ENCODE measurements around the gene ABHD14A.
"Not testable (repeated sequence)": the region's sequence is repeated elsewhere in the genome, so short reads cannot be mapped to it uniquely, and the experiment has no call there.

ABHD14A gene

DNA sequence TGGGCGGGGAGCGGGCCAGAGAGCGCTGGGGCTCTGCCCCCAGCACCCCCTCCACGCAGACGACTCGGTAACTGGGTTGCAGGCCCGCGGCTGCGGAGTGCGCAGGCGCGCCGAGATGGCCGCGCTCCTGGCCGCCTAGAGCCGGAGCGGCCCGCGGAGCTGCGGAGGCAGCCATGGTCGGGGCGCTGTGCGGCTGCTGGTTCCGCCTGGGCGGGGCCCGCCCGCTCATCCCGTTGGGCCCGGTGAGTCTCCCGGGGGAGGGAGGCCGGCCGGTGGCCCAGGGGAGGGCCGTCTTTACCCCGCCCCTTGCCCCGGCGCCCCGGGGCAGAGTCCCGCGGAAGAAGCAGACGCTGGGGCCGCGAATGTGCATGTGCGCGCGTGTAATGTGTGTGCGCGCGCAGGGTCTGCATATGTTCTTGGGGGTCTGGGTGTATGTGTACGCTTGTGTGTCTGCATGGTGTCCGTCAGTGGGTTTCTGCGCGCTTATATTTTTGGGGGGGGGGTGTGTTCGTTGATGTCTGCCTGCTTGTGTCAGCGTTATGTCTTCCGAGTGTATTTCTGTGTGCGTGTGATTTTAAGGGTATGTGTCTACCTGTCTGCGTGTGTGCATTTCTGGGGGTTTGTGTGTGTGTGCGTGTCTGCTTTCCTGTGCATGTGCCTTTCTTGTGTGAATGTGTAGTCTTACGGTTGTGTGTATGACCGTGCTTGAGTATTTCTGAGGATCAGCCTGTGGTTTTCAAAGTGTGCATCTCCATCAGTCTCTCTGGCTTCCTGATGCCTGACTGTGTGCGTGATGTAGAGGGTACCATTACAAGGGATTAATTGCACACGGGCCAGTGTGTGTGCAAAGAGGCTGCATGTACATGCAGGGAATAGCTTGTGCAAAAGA is at the start of gene ABHD14A:
TSS of gene ABHD14A (plus strand) at position 102 of the 889 bp plus-strand sequence. CDS start at position 174, 72 bp downstream.
- H3K9me3 ChIP-seq (ENCODE audit: control insufficient read depth, insufficient read depth, low read length) = no peaks in the 10 kb centered on the region
- H3K36me3 ChIP-seq (ENCODE audit: insufficient read depth, low read length) = no peaks in the 10 kb centered on the region
- H3K4me1 ChIP-seq (ENCODE audit: insufficient read depth, low read length) = peaks cover 5% of the 10 kb centered on the region; the same call in 1 of the 2 replicates
- H3K9ac ChIP-seq (ENCODE audit: low read depth, low read length) = peak within 1 kb of the TSS; percentile 78

DNA sequence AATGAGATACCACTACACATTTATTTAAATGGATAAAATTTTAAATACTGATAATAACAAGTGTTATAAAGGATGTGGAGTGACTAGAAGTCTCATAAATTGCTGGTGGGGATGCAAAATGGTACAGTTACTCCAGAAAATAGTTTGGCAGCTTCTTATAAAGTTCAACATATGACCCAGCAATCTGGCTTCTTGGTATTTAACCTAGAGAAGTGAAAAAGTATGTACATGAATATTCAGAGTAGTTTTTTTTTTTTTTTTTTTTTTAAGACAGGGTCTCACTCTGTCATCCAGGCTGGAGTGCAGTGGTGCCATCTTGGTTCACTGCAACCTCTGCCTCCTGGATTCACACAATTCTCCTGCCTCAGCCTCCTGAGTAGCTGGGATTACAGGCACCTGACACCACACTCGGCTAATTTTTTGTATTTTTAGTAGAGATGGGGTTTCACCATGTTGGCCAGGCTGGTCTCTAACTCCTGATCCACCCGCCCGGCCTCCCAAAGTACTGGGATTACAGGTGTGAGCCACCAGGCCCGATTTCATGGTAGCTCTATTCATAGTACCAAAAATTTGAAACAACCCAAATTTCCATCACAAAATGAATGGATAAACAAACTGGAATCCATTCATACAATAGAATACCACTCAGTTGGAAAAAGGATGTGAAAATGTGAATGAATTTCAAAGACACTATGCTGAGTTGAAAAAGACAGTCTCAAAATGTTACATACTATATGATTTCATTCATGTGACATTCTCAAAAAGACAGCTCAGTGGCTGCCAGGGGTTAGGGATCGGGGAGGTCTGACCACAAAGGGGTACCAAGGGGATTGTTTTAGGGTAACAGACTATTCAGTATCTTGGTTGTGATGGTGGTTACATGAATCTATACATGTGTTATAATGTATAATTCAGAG is 47.5 kb upstream of the ABHD14A start:
- Histone ChIP-seq H3K4me1 (ENCODE audit: insufficient read depth, low read length) (no peaks in the 10 kb centered on the region), H3K36me3 (ENCODE audit: insufficient read depth, low read length) (no peaks in the 10 kb centered on the region), H3K9me3 (ENCODE audit: control insufficient read depth, insufficient read depth, low read length) (no peaks in the 10 kb centered on the region)

DNA sequence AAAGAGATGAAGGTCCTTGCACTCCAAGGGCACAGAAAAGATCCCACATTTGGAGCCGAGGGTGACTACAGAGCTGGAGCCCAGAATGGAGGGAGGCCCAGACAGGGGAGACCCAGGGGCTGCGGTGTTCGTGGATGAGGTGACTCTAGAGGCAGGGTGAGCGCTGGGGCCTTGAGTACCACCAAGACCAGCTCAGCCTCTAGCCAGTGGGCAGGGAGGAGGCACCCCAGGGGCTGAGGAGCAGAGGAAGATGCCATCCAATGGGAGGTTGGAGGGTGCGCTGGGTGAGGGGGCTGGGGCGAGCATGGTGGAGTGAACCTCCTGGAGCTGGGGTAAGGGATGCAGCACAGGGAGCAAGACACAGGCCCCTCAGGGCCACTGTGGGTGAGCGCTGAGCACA is 46.4 kb upstream of the ABHD14A start:
- H3K36me3 ChIP-seq (ENCODE audit: insufficient read depth, low read length) = no peaks in the 10 kb centered on the region
- no peak overlapping the region for H3K9ac ChIP-seq (ENCODE audit: low read depth, low read length)
- H3K9me3 ChIP-seq (ENCODE audit: control insufficient read depth, insufficient read depth, low read length) = no peaks in the 10 kb centered on the region
- H3K4me1 ChIP-seq (ENCODE audit: insufficient read depth, low read length) = no peaks in the 10 kb centered on the region

More for the DNA sequence above, 47.5 kb upstream of the ABHD14A start:
- H3K9ac ChIP-seq (ENCODE audit: low read depth, low read length) = no peak overlapping the region

DNA sequence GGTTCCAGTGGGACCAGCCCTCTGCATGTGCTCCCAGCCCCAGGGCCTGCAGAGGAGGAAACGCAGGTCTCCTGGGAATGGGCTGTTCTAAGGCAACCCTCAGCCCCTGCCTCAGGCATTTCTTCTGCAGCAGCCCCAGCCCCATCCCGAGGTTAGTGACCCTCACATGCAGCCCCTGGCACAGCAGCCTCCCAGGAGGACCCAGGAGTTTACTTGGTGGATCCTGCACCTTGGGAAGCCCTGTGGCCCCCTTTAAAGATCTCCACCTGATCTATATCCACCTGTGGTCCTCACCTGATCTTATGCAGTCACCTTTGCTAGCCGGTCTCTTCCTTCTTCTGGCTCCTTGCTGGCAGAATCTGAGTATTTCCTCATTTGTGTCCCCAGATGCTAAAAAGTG is 45.9 kb upstream of the ABHD14A start:
- not testable (repeated sequence) for H3K9me3 ChIP-seq (ENCODE audit: control insufficient read depth, insufficient read depth, low read length); H3K4me1 ChIP-seq (ENCODE audit: insufficient read depth, low read length); H3K9ac ChIP-seq (ENCODE audit: low read depth, low read length); H3K36me3 ChIP-seq (ENCODE audit: insufficient read depth, low read length)

DNA sequence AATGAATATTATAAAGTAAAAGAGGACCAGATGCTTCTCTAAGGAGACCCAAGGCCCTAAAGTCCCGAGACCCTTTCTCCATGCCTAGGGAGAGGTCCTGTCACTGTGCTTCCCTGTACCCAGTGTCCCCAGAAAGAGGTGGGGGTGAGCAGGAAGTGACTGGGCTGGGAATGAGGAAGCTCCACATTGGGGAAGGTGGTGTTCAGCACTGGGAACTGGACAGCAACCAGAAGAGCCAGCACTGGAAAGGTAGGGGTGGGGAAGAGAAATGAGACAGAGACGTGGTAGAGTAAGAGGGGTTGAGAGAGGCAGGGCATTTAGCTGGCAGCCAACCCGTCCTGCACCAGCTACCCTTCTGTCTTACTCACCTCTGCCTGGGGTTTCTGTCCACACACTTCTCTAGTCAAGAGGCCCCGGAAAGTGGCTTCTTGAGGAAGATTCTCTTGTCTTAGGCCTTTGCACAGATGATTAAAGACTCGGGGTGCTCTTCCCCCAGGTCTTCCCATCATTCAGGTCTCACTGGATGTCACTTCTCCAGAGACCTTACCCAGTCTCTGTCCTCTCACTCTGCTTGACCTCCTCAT is 45.4 kb upstream of the ABHD14A start:
- H3K36me3 ChIP-seq (ENCODE audit: insufficient read depth, low read length) = no peaks in the 10 kb centered on the region
- no peak overlapping the region for H3K9ac ChIP-seq (ENCODE audit: low read depth, low read length)
- H3K9me3 ChIP-seq (ENCODE audit: control insufficient read depth, insufficient read depth, low read length) = no peaks in the 10 kb centered on the region
- H3K4me1 ChIP-seq (ENCODE audit: insufficient read depth, low read length) = no peaks in the 10 kb centered on the region

DNA sequence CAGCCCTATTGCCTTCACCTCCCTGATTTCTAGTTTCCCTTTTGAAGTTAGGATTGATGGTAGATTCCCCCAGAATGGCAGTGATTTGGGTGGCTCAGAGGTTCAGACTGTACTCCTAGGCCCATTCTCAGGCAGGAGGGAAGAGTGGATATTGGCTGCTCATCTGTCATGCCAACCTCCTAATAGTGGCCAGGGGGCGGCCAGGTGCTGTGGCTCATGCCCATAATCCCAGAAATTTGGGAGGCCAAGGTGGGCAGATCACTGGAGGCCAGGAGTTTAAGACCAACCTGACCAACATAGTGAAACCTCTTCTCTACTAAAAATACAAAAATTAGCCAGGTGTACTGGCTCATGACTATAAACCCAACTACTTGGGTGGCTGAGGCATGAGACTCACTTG is 44.4 kb upstream of the ABHD14A start:
- Histone ChIP-seq H3K9me3 (ENCODE audit: control insufficient read depth, insufficient read depth, low read length) (no peaks in the 10 kb centered on the region), H3K4me1 (ENCODE audit: insufficient read depth, low read length) (no peaks in the 10 kb centered on the region), H3K9ac (ENCODE audit: low read depth, low read length) (no peak overlapping the region), H3K36me3 (ENCODE audit: insufficient read depth, low read length) (no peaks in the 10 kb centered on the region; the same call in 1 of the 2 replicates)

DNA sequence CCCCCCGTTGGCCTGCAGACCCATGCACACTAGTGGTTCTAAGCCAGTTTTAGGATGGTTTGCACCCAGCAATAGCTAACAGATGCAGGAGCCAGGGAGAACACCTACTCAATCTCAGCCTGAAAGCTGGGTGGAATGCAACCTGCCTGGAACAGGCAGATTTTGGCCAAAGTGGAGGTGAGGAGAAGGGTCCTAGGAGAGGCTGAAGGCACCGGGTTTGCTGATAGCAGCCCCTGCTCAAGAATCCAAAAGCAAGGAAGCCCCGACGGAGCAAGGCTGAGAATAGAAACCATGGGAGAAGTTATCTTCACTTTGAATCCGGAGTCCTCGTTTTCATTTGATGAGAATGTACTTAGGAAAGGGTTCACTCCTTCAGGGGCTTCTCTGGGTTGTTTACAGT is 43.1 kb upstream of the ABHD14A start:
- H3K9me3 ChIP-seq (ENCODE audit: control insufficient read depth, insufficient read depth, low read length) = no peaks in the 10 kb centered on the region
- H3K36me3 ChIP-seq (ENCODE audit: insufficient read depth, low read length) = peaks cover 9% of the 10 kb centered on the region; the same call in 1 of the 2 replicates
- no peak overlapping the region for H3K9ac ChIP-seq (ENCODE audit: low read depth, low read length)
- H3K4me1 ChIP-seq (ENCODE audit: insufficient read depth, low read length) = no peaks in the 10 kb centered on the region

DNA sequence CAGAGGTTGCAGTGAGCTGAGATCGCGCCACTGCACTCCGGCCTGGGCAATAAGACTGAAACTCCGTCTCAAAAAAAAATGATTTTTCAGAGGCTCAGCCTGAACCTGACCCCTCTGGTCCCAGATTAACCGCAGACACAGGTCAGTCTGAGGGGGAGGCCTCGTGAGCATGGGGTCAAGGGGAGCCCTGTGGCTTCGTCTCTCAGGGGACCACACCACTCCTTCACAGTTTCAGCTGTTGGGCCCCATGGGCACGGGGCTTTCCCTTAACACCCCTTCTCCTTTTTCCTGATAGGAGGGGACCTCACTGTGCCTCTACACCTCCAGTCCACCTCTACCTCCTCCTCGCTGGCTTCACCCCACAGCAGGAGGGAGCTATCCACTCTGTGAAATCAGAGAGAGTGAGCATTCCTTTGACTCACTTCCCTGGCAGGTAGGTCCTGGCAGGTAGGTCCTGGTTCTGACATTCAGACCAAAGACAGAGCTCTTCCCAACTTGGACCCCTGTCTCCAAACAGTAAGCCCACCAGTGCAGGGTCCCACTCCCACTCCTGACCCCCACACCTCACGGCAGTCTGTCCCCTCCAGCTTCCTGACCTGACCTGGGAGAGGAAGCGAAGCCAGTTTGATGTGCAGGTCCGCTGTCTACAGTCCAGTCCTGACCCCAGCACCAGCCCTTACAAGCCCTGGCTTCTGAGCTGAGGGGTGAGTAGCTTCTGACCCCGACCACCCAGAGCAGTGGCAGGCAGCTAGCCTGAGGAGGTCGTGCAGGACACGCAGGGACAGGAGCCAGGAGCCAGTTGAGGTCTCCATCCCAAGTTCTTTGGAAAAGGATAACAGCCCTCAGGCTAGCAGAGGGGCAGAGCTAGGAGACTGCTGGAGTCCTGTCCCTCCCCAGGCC is 42.1 kb upstream of the ABHD14A start:
- Histone ChIP-seq H3K9ac (ENCODE audit: low read depth, low read length) (no peak overlapping the region), H3K36me3 (ENCODE audit: insufficient read depth, low read length) (peaks cover 14% of the 10 kb centered on the region; the same call in 1 of the 2 replicates), H3K4me1 (ENCODE audit: insufficient read depth, low read length) (no peaks in the 10 kb centered on the region), H3K9me3 (ENCODE audit: control insufficient read depth, insufficient read depth, low read length) (no peaks in the 10 kb centered on the region)

DNA sequence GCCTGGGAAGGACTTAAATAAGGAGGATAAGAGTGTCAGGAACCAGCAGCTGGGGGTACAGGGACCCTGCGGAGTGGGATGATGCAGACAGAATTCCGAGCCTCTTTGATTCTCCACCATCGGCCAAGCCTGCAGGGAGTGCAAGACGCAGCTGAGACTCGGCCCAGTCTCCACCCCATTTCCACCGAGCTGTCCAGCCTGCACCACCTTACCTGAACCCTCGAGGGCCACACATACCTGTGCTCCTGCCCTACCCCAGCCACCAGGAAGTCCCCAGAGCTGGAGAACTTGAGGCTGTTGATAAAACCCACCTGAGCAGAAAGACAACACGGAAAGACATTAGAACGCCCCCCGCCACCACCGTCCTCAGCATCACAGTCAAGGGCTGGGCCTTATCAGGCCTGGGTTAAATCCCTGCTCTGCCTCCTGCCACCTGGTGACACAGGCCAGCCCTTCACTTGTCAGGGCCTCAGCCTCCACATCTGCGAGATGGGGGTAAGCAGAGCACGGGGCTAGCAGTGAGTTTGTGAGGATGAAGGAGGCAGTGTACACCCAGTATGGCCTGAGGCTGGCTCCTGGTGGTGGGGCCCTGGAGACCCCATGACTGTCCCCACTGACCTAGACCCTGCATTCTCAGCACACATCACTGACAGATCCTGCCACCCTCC is 41.3 kb upstream of the ABHD14A start:
- Histone ChIP-seq H3K9ac (ENCODE audit: low read depth, low read length) (no peak overlapping the region), H3K36me3 (ENCODE audit: insufficient read depth, low read length) (peaks cover 14% of the 10 kb centered on the region; the same call in 1 of the 2 replicates), H3K9me3 (ENCODE audit: control insufficient read depth, insufficient read depth, low read length) (no peaks in the 10 kb centered on the region), H3K4me1 (ENCODE audit: insufficient read depth, low read length) (no peaks in the 10 kb centered on the region)

DNA sequence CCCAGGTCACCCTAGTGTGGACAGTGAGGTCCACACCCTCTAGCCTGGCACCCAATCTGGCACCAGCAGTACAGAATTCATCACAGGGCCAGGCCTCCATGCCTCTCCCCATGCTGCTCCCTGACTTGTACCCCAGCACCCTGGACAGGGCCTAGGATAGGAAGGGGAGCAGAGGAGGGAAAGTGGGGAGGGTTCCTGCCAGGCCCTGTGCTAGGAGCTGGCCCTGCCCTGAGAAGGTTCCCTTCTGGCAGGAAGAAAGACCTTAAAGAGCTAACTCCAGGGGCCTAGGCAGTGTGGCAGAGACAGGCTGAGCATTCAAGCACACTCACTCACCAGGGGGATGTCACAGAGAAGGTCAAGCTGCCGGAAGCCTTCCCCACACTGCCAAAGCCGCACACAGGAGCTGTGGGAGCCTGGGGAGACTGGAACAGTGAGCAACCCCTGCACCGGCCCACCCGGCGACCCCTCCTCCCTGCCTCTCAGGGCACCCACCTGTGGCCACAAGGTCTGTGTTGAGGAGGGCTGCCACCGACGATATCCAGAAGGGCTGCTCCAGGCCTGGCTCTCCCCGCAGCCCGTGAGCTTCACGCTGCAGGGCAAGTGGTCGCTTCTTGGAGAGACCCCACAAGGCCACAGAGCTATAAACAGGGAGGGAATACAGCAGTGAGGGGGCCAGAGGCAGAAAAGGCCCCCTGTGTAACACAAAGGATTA is 40.6 kb upstream of the ABHD14A start:
- peaks cover 14% of the 10 kb centered on the region; the same call in 1 of the 2 replicates for H3K36me3 ChIP-seq (ENCODE audit: insufficient read depth, low read length)
- H3K4me1 ChIP-seq (ENCODE audit: insufficient read depth, low read length) = no peaks in the 10 kb centered on the region
- no peak overlapping the region for H3K9ac ChIP-seq (ENCODE audit: low read depth, low read length)
- H3K9me3 ChIP-seq (ENCODE audit: control insufficient read depth, insufficient read depth, low read length) = no peaks in the 10 kb centered on the region

DNA sequence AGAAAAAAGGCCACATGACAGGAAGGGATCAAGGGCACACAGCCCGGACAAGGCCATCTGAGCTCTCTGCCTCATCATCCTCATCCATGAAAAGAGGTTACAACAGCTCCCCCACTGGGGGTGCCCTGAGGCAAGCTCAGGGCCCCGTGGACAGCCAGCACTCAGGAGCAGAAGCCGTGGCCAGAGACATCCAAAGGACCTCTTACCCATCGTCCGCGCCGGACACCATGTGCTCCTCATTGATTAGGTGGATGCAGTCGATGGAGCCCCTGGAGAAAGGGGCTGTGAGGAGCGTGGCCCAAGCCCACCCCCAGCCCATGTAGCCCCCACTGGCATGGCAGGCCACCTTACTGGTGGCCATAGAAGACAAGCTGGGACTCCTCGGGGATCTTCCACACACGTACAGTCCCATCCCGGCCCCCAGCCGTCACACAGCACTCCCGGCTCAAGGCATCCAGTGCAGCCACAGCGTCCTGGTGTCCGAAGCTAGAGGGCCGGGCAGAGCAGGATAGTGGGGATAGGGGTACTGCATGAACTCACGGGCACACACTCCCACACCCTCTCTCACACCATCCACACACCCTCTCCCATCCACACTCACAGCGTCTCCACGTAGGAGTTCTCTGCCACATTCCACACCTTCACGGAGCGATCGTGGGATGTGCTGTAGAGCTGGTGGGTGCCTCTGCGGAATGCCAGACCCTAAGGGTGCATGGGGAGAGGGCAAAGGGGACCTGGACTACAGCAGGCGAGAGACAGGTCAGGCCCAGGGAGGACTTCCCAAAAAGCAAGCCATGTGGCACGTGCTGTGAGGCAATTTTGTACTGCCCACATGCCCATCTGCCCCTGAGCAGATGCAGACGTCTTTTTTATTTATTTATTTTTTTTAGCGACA is 39.6 kb upstream of the ABHD14A start:
- H3K36me3 ChIP-seq (ENCODE audit: insufficient read depth, low read length) = peaks cover 14% of the 10 kb centered on the region; the same call in 1 of the 2 replicates
- H3K9ac ChIP-seq (ENCODE audit: low read depth, low read length) = no peak overlapping the region
- H3K9me3 ChIP-seq (ENCODE audit: control insufficient read depth, insufficient read depth, low read length) = no peaks in the 10 kb centered on the region

More for the DNA sequence above, 39.6 kb upstream of the ABHD14A start:
- H3K4me1 ChIP-seq (ENCODE audit: insufficient read depth, low read length) = no peaks in the 10 kb centered on the region
